Fibroblast of lung (primary cell): ENCODE data around the gene SH2D7.

Source experiments
- CTCF ChIP-seq, 2 donors: IDR thresholded peaks in 1 of 2; conservative IDR thresholded peaks in 1 of 2; 1 replicate in 1 of 2; 2 replicates in 1 of 2; pipeline ENCODE4 v1.5.1; 2011 to 2012; ENCODE audit warnings: low read length in 2 of 2, control low read depth in 1 of 2, inconsistent platforms in 1 of 2, low read depth in 1 of 2, mild to moderate bottlenecking in 1 of 2
- EZH2 ChIP-seq: IDR thresholded peaks from 2 replicates; pipeline ENCODE4 v1.5.1; 2012; ENCODE audit warnings: low read length, control low read depth, mild to moderate bottlenecking; ENCODE audit errors: missing control alignments

GRCh38 chr15:78125267-78125666, 32.9 kb downstream of the SH2D7 start:
- TF ChIP-seq CTCF (conservative IDR thresholded peaks at IDR 0.05 in 1 of 2, IDR thresholded peaks at IDR 0.05 in 1 of 2; ENCODE audit: low read depth in 1 of 2, low read length in 2 of 2): no peak
- no peak for TF ChIP-seq EZH2
